DMS114 treated with DMSO at 0.1 percent for 48 hours (cell line): ENCODE measurements around the gene DPP9.

ENCODE experiments used
- DNase-seq: peaks from one replicate; lab custom pipeline; 2025; ENCODE audit not compliant: unreplicated experiment; lab: John Stamatoyannopoulos, UW

The DPP9 gene

GRCh38 chr19:4712771-4713170, 10.9 kb downstream of the DPP9 start:
- no peak for DNase-seq

DNA sequence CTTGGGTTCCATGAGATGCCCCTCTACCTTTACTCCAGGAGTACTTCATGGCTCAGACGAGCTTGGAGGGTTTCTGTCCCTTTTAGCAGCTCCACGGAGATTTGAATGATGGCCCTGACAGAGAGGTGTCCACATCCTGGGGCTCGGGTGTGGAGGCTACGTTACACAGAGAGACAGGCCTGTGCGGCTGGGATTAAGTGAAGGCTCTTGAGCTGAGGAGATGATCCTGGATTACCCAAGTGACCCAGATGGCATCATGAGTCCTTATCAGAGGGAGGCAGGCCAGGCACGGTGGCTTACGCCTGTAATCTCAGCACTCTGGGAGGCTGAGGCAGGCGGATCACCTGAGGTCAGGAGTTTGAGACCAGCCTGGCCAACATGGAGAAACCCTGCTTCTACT, 12.4 kb downstream of the DPP9 start:
- no peak for DNase-seq

- DNase-seq = no peak
These were observed 13.4 kb downstream of the DPP9 start for GRCh38 chr19:4710281-4710600.

- DNase-seq = no peak
These were observed 14.0 kb downstream of the DPP9 start for GRCh38 chr19:4709440-4710280.

- DNase-seq = no peak
These were observed 15.5 kb downstream of the DPP9 start for GRCh38 chr19:4707956-4708650.

GRCh38 chr19:4707322-4707721, 16.3 kb downstream of the DPP9 start:
- DNase-seq = no peak

- DNase-seq = no peak
These were observed 18.1 kb downstream of the DPP9 start for GRCh38 chr19:4705413-4706131.

DNA sequence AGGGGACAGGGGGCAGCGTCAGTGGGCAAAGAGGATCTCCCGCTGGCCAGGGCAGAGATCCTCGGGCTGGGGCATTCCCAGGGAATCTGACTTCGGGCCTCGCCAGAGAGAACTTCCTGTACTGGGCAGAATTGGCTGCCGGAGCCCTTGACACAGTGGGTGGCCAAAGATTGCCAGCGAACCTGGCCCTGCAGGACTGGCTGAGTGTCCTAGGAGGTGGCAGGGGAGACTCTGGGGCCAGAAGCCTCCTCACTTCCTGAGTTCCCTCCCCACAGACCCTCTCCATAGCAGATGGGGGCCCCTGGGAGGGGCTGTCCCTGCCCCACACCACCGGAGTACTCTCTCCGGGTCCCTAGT, 19.3 kb downstream of the DPP9 start:
- no peak for DNase-seq

DNA sequence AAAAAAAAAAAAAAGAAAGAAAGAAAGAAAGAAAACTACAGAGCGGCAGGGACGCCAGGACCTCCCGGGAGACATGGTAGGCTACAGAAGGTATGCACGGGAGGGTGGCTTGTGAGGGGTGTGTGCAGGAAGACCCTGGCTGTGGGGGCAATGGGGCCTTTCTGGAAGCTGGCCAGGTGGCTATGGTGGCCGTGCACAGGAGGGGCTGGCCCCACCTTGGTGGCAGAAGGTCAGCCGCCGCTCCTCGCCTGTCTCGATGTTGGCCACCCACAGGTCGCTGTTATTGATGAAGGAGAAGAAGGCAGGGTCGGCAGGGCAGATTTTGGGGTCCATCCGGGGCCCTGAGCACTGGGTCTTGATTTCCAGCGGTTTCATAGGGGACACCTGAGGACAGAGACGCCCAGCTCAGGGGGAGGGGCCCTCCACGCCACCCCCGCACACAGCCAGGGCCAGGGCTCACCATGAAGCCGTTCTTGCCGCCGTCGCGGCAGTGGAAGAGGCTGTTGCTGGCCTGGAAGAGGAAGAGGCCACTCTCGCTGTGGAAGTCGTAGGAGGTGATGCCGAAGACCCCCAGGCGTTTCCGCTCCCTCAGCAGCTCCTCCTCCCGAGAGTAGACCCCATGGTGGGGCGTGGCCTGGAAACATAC, 19.8 kb downstream of the DPP9 start:
- no peak for DNase-seq

- DNase-seq = no peak
These were observed 20.9 kb downstream of the DPP9 start for GRCh38 chr19:4702764-4703163.

DNA sequence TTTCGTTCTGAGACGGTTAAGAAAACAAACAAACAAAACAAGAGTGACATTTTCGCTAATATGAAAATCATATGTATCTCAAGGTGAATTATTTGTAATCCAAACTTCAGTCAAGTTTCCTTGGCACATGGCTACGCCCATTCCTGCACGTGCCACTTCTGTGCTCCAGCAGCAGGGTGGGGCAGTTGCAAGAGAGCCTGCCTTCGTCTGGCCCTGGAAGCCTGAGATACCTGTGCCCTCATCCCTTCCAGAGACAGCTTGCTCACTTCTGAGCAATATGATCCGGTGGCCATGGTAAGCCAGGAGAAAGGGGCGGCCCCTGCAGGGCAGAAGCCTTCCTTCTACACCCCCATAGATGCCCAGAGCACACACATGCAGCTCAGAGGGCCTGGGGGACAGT, 22.1 kb downstream of the DPP9 start:
- no peak for DNase-seq

DNA sequence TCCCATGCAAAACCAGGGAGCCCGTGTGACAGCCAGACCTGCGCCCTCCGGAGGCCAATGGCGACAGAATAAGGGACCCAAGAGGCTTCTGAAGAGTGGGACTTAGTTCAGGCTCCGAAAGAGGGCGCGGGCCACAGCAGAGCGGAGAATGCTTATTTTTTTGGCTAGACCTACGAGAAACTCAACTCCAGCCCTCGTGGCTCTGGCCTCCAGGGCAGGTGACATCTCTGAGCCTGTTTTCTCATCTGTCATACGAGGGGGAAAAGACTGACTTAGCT, 23.0 kb downstream of the DPP9 start:
- no peak for DNase-seq

DNA sequence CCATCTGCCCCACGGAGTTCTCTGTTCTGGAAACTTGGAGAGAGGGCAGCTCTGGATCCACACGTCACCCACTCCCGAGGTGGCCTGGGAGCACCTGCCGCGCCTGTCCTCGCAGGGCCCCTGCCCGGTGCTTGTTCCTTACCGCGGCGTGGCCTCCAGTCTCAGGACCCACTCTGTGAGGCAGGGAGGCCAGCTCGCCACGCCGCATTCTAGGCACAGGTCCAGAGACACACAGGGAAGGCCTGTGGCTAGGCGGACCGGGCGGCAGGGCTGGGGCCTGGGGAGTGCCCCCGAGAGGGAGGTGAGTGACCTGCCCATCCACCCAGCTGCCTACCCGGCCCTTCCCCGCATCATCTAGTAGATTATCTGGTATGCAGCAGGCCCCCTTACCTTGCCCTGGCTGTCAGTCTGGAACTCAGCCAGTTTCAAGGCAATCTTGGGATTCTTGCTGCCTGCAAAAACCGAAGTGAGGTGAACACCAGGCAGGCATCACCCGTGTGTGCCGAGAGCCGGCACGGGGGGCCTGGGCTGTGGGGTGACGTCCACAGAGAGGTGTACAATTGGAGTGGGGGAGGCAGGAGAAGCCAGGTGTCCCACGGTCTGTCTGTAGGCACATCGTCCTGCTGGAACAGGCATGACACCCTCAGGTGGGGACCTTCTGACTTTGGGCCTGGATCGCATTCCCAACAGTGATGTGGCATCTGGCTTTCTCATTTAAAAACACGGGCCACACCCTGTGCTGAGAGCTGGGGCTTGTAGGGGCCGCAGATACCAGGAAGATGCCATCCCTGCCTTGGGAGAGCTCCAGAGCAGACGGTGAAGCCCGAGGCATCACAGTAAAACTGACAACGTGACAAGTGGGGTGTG, 23.6 kb downstream of the DPP9 start:
- DNase-seq = no peak

- no peak for DNase-seq
These were observed 26.3 kb downstream of the DPP9 start for GRCh38 chr19:4697304-4697703.

- no peak for DNase-seq
These were observed 28.4 kb downstream of the DPP9 start for GRCh38 chr19:4695224-4695731.

DNA sequence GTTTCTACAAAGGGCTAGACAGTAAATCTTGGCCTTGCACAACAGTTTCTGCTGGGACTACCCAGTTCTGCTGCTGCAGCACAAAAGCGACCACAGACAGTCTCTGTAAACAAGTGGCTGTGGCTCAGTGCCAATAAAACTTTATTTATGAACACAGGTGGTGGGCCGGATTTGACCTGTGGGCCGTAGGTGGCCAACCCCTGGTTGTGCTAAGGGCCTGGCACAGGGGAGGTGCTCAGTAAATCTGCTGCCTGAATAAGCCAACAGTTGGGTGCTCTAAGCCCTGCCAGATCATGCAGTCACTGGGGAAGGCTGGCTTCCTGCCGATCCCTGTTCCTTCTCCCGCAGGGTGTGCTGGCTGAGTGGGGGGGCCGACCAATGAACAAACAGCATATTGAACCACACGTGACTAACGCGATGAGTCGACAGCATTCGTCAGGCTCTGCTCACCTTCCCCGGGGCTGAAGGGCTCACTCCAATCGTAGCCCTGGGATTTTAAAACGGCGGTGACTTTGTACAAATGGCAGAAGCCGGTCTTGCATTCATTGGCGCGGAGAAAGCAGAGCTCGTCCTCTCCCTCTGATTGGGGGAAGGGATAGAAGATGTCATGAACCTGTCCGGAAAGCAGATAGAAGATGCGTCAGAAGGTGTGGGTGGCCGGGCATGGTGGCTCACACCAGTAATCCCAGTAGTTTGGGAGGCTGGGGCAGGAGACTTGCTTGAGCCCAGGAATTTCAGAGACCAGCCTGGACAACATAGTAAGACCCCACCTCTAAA, 29.2 kb downstream of the DPP9 start:
- no peak for DNase-seq

DNA sequence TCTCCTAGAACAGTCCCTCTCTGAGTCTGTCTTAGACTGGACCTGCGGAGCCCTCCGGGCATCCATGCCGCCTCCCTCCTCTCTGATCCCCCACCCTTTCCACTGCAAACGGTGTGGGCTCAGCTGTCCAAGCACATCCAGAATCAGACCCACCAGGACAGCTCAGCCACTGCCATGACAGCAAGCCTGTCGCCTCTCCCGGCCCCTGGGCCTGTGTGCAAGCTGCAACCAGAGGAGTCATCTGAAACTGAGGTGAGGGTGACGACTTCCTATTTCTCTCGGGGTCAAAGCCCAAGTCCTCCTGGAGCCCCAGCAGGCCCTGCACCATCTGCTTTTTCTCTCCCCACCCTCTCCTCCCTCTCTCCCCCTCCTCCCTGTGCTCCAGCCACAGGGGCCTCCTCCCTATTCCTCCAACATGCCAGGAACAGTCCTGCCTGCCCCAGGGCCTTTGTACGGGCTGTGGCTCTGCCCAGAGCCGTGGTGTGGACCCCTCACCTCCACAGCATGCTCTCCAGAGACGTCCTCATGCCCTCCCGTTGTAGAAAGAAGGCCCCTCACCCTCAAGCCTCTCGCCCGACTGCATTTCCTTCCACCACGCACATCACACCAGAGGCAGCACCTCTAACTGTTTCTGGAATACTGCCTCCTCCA, 30.0 kb downstream of the DPP9 start:
- DNase-seq = no peak

DNA sequence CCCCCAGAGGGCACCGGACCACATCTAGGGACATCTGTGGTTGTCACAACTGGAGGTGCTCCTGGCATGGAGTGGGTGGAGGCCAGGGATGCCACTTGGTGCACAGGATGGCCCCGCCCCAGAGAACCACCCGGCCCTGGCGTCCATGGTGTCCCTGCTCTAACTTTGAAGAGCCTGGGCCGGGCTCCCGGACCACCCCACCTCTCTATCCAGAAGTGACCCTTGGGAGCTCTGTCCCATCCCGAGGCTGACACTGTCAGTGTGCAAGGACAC, 30.6 kb downstream of the DPP9 start:
- no peak for DNase-seq

DNA sequence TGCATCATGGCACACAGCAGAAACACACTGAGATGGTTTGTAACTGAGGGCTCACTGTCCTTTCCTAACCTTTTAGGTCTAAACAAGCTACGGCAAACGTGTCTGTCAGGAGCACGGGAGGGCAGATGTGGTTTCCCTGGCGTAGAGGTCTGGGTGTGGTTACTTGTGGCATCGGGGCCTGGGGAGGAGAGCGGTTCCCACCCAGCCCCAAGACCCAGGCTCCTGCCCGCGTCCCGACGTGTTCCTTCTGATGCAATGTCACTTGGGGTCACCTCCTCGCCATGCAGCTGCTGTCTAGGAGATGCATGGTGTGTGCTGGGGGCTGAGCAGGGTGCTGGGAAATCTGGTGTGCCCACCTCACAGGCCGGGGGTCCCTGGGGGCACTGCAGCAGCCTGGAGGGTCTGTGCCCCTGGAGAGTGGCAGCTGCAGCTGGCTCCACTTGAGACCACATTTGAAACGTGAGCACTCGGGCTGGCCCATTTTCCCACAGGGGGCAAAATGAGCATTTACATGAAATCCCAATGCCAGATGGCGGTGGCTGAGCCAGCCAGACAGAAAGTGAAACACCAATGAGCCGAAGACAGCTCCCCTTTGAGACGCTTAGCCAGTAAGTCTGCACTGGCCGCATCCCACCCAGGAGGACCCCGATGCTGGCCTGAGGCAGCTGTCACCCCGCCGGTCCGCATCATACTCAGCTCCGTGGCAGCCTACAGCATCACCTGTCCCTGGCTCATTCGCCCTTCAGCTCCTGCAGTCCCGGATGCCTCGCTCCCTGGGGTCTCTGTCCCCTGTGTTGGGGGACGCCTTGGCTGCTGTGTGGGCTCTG, 31.2 kb downstream of the DPP9 start:
- DNase-seq = no peak
